H9 (cell line): ENCODE data around the gene LSP1. TPM values are rescaled to one million over a fixed set of nuclear protein-coding genes. Genes with fewer than 3 reads are reported as not detected.

Experiments
- DNase-seq: peaks from one replicate; pipeline ENCODE4 v3.0.0-alpha.2; 2017
- H2AFZ ChIP-seq: one replicate; pipeline ENCODE4 v1.6.1; 2013; ENCODE audit warnings: mild to moderate bottlenecking, low read length, control low read depth, moderate library complexity
- H2AK5ac ChIP-seq: 2 replicates; pipeline ENCODE4 v1.6.1; 2013; ENCODE audit warnings: low read length, control low read depth, mixed read lengths; ENCODE audit not compliant: insufficient read length
- H2BK120ac ChIP-seq: one replicate; pipeline ENCODE4 v1.6.1; 2013; ENCODE audit warnings: low read depth, mild to moderate bottlenecking, low read length, control low read depth, inconsistent platforms; ENCODE audit not compliant: poor library complexity, severe bottlenecking
- H2BK12ac ChIP-seq: 2 replicates; pipeline ENCODE4 v1.6.1; 2013; ENCODE audit warnings: low read length, control low read depth, mixed read lengths, low read depth; ENCODE audit not compliant: insufficient read length
- H2BK15ac ChIP-seq: 2 replicates; pipeline ENCODE4 v1.6.1; 2013; ENCODE audit warnings: low read depth, low read length, control low read depth
- H2BK20ac ChIP-seq: one replicate; pipeline ENCODE4 v1.6.1; 2013; ENCODE audit warnings: low read depth, mild to moderate bottlenecking, low read length, control low read depth, inconsistent platforms; ENCODE audit not compliant: poor library complexity, severe bottlenecking
- H2BK5ac ChIP-seq: 2 replicates; pipeline ENCODE4 v1.6.1; 2013; ENCODE audit warnings: low read length, control low read depth, mixed read lengths; ENCODE audit not compliant: insufficient read length
- H3K14ac ChIP-seq: 2 replicates; pipeline ENCODE4 v1.6.1; 2013; ENCODE audit warnings: low read length, control low read depth; ENCODE audit not compliant: insufficient read depth
- H3K18ac ChIP-seq: 2 replicates; pipeline ENCODE4 v1.6.1; 2013; ENCODE audit warnings: low read depth, mild to moderate bottlenecking, mixed read lengths, low read length, control low read depth; ENCODE audit not compliant: insufficient read length
- H3K23ac ChIP-seq: 2 replicates; pipeline ENCODE4 v1.6.1; 2013; ENCODE audit warnings: low read length, control low read depth, mixed read lengths, low read depth; ENCODE audit not compliant: insufficient read length
- H3K23me2 ChIP-seq: 2 replicates; pipeline ENCODE4 v1.6.1; 2013; ENCODE audit warnings: low read depth, mild to moderate bottlenecking, mixed read lengths, low read length, control low read depth; ENCODE audit not compliant: insufficient read length, poor library complexity, severe bottlenecking
- H3K27ac ChIP-seq: 2 replicates; pipeline ENCODE4 v1.5.1; 2013; ENCODE audit warnings: low read length, control low read depth, mixed read lengths, low read depth; ENCODE audit not compliant: insufficient read length
- H3K27me3 ChIP-seq: 2 replicates; pipeline ENCODE4 v1.6.1; 2013; ENCODE audit warnings: low read length, control low read depth, inconsistent platforms; ENCODE audit not compliant: insufficient read depth
- H3K4ac ChIP-seq: 2 replicates; pipeline ENCODE4 v1.6.1; 2013; ENCODE audit warnings: low read depth, mild to moderate bottlenecking, control low read depth, inconsistent platforms, low read length, moderate library complexity
- H3K4me1 ChIP-seq: 2 replicates; pipeline ENCODE4 v1.6.1; 2013; ENCODE audit warnings: low read length, control low read depth, inconsistent platforms; ENCODE audit not compliant: insufficient read depth
- H3K4me2 ChIP-seq: 2 replicates; pipeline ENCODE4 v1.6.1; 2013; ENCODE audit warnings: low read length, control low read depth, mixed read lengths; ENCODE audit not compliant: insufficient read length, insufficient read depth
- H3K56ac ChIP-seq: 2 replicates; pipeline ENCODE4 v1.6.1; 2013; ENCODE audit warnings: low read depth, mild to moderate bottlenecking, mixed read lengths, low read length, control low read depth; ENCODE audit not compliant: insufficient read length
- H3K79me1 ChIP-seq: 2 replicates; pipeline ENCODE4 v1.6.1; 2013; ENCODE audit warnings: low read depth, mild to moderate bottlenecking, moderate library complexity, low read length, control low read depth, inconsistent platforms; ENCODE audit not compliant: insufficient read depth, poor library complexity, severe bottlenecking
- H3K79me2 ChIP-seq: 2 replicates; pipeline ENCODE4 v1.6.1; 2013; ENCODE audit warnings: low read length, control low read depth, inconsistent platforms; ENCODE audit not compliant: insufficient read depth
- H3K9ac ChIP-seq: 2 replicates; pipeline ENCODE4 v1.6.1; 2013; ENCODE audit warnings: low read length, control low read depth, mixed read lengths; ENCODE audit not compliant: insufficient read length; ENCODE audit errors: extremely low read depth
- H3K9me3 ChIP-seq: one replicate; pipeline ENCODE4 v1.6.1; 2013; ENCODE audit warnings: low read depth, low read length, inconsistent platforms; ENCODE audit not compliant: control insufficient read depth
- H3T11ph ChIP-seq: one replicate; pipeline ENCODE4 v1.6.1; 2013; ENCODE audit warnings: mild to moderate bottlenecking, low read length, control low read depth, inconsistent platforms
- H4K20me1 ChIP-seq: one replicate; pipeline ENCODE4 v1.6.1; 2013; ENCODE audit not compliant: control insufficient read depth, insufficient read length, insufficient read depth
- H4K5ac ChIP-seq: 2 replicates; pipeline ENCODE4 v1.6.1; 2013; ENCODE audit warnings: low read depth, mild to moderate bottlenecking, mixed read lengths, low read length, control low read depth; ENCODE audit not compliant: insufficient read length
- H4K8ac ChIP-seq: replicated peaks from 2 replicates; pipeline ENCODE4 v1.6.1; 2013; ENCODE audit warnings: low read length, control low read depth, mixed read lengths, low read depth; ENCODE audit not compliant: insufficient read length
- H4K91ac ChIP-seq: 2 replicates; pipeline ENCODE4 v1.6.1; 2013; ENCODE audit warnings: low read depth, mild to moderate bottlenecking, moderate library complexity, mixed read lengths, low read length, control low read depth; ENCODE audit not compliant: insufficient read length
- H3K27ac Mint-ChIP-seq, 3 experiments: 2 replicates in 2 of 3; 3 replicates in 1 of 3; pipeline ENCODE4 v1.8.0; 2020 to 2021; ENCODE audit warnings: mixed read lengths in 3 of 3, mild to moderate bottlenecking in 1 of 3, moderate library complexity in 1 of 3
- H3K27me3 Mint-ChIP-seq: 2 replicates; pipeline ENCODE4 v1.8.0; 2021; ENCODE audit warnings: low read depth, mild to moderate bottlenecking, moderate library complexity, mixed read lengths
- H3K36me3 Mint-ChIP-seq, 3 experiments: 2 replicates in 2 of 3; 3 replicates in 1 of 3; pipeline ENCODE4 v1.8.0; 2020 to 2021; ENCODE audit warnings: low read depth in 3 of 3, mixed read lengths in 3 of 3; ENCODE audit not compliant: insufficient read depth in 1 of 3
- H3K4me1 Mint-ChIP-seq, 2 experiments: 2 replicates each; pipeline ENCODE4 v1.8.0; 2020; ENCODE audit warnings: mixed read lengths in 2 of 2
- H3K4me3 Mint-ChIP-seq, 2 experiments: 2 replicates in 1 of 2; 3 replicates in 1 of 2; pipeline ENCODE4 v1.8.0; 2020 to 2021; ENCODE audit warnings: mild to moderate bottlenecking in 2 of 2, mixed read lengths in 2 of 2, moderate library complexity in 1 of 2
- H3K9me3 Mint-ChIP-seq, 2 experiments: 2 replicates in 1 of 2; 3 replicates in 1 of 2; pipeline ENCODE4 v1.8.0; 2020; ENCODE audit warnings: mild to moderate bottlenecking in 2 of 2, mixed read lengths in 2 of 2, moderate library complexity in 1 of 2
- CTCF ChIP-seq: fragments of 200-600 bp; sonication (generic); conservative IDR thresholded peaks from 3 replicates; pipeline ENCODE4 v1.8.0; 2021; ENCODE audit warnings: antibody characterized with exemption, mild to moderate bottlenecking
- WGBS: extraction: QIAGEN DNeasy Blood & Tissue Kit; methylation state at CpG from one replicate; pipeline ENCODE4 v1.1.7; 2013; ENCODE audit warnings: missing lambda C conversion rate, low lambda C conversion rate, mixed read lengths; ENCODE audit not compliant: insufficient read length; ENCODE audit errors: extremely low coverage; 5-methylcytosine and 5-hydroxymethylcytosine counted together
- total RNA-seq: library from RNA; stranded (reverse); gene quantifications from 2 replicates; pipeline ENCODE4 v1.2.1, GENCODE V29; 2021

LSP1 gene
- total RNA-seq, 1 experiment from 2014 or later: not detected

- no peak overlapping the region for H4K8ac ChIP-seq
- no peak overlapping the region for H4K91ac ChIP-seq
- H3K79me1 ChIP-seq: no peaks in the 10 kb centered on the region
- no peak overlapping the region for H3K4me3 Mint-ChIP-seq
- H3K27me3 Mint-ChIP-seq: peaks cover 12% of the 10 kb centered on the region
- H2BK120ac ChIP-seq: no peak overlapping the region
- TF ChIP-seq CTCF: no peak
- no peak overlapping the region for H2BK15ac ChIP-seq
- no peak overlapping the region for H2BK20ac ChIP-seq
- no peak overlapping the region for H3K23ac ChIP-seq
- no peaks in the 10 kb centered on the region for H3K36me3 Mint-ChIP-seq
- no peak for DNase-seq
- H2AFZ ChIP-seq: no peak overlapping the region
- no peaks in the 10 kb centered on the region for H3K79me2 ChIP-seq
- H3K23me2 ChIP-seq: no peaks in the 10 kb centered on the region
- no peak overlapping the region for H3K56ac ChIP-seq
- no peak overlapping the region for H3T11ph ChIP-seq
- no peak overlapping the region for H3K27ac ChIP-seq
- H3K4me1 ChIP-seq: no peaks in the 10 kb centered on the region
- no peak overlapping the region for H3K27ac Mint-ChIP-seq
- no peak overlapping the region for H2BK5ac ChIP-seq
- H2AK5ac ChIP-seq: no peak overlapping the region
- no peak overlapping the region for H3K14ac ChIP-seq
- no peak overlapping the region for H3K4me2 ChIP-seq
- no peak overlapping the region for H3K4ac ChIP-seq
- H3K9ac ChIP-seq: no peak overlapping the region
- no peak overlapping the region for H4K5ac ChIP-seq
- H2BK12ac ChIP-seq: no peak overlapping the region
- no peaks in the 10 kb centered on the region for H3K9me3 ChIP-seq
- no peak overlapping the region for H3K18ac ChIP-seq
- H4K20me1 ChIP-seq: no peaks in the 10 kb centered on the region
- no peaks in the 10 kb centered on the region for H3K9me3 Mint-ChIP-seq
- H3K27me3 ChIP-seq: no peaks in the 10 kb centered on the region
- WGBS: no CpG with 5 or more reads among the region's 26 CpGs
- H3K4me1 Mint-ChIP-seq: no peaks in the 10 kb centered on the region
Observed at GRCh38 chr11:1854949-1855885, 2.3 kb downstream of the LSP1 start.
